ENCODE measurements around the gene SELENOK. TPM values are rescaled to one million over a fixed set of nuclear protein-coding genes. Genes with fewer than 3 reads are reported as not detected.
A peak's percentile ranks its signal among the peaks of the same experiment; 100 is the strongest.

The SELENOK gene
- total RNA-seq, 2 experiments from 2014 or later = 79.8 to 80.9 TPM

DNA sequence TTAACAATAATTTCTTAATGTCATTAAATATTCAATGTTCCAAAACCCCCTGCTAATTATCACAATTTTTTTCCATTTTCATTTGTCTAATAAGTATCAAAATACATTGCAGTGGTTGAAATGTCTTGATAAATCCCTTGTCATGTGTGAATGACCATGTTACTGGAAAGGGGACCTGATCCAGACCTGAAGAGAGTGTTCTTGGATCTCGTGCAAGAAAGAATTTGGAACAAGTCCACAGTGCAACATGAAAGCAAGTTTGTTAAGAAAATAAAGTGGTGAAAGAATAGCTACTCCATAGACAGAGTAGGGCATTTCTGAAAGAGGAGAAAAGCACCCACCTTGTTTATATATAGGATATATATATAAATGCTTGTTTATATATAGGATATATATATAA is 10.4 kb upstream of the SELENOK start:
- Mint-ChIP-seq H3K27me3 (peaks cover 43% of the 10 kb centered on the region), H3K36me3 (ENCODE audit: low read depth) (no peaks in the 10 kb centered on the region), H3K4me1 (no peaks in the 10 kb centered on the region), H3K4me3 (no peak overlapping the region), H3K27ac (no peak overlapping the region), H3K9me3 (no peaks in the 10 kb centered on the region)
- ChIA-PET CTCF (no interaction called here), POLR2A (no interaction called here)
- no peak for DNase-seq

GRCh38 chr3:53900666-53901331 is 9.1 kb upstream of the SELENOK start:
- CTCF ChIA-PET = interaction anchor here (1.0 kb wide), 1 partner anchor 38 kb away, joined by 3 read pairs; no protein-coding TSS in a partner anchor

DNA sequence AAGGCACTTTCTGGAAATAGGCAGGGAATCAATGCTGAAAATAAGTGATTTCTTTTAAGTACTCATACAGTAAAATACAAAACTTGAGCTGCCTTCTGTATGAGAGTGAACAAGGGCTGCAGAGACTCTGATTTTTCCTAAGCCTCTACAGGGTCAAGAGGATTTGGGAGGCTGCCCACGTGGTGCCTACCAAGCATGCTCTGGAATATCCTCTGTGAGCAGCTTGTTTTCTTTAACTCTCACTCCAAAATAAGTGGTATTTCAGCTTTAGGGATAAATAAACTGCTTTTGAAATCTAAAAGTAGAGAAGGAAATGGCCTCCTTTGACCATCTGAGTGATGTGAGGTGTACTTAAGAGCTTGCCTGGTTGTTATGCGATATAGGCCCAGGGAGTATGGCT is 8.1 kb upstream of the SELENOK start:
- CTCF ChIA-PET = interaction anchor here (1.0 kb wide), 1 partner anchor 39 kb away, joined by 3 read pairs; no protein-coding TSS in a partner anchor
- POLR2A ChIA-PET = interaction anchor here (0.7 to 1.4 kb wide), 2 partner anchors 8 to 18 kb away, joined by 4 to 9 read pairs; partner anchors contain the start of genes ACTR8 and SELENOK
- H3K4me1 Mint-ChIP-seq = no peaks in the 10 kb centered on the region
- H3K27me3 Mint-ChIP-seq = peaks cover 35% of the 10 kb centered on the region
- no peaks in the 10 kb centered on the region for H3K36me3 Mint-ChIP-seq (ENCODE audit: low read depth)
- H3K9me3 Mint-ChIP-seq = no peaks in the 10 kb centered on the region
- no peak overlapping the region for H3K4me3 Mint-ChIP-seq
- no peak for DNase-seq
- no peak overlapping the region for H3K27ac Mint-ChIP-seq

More at GRCh38 chr3:53900666-53901331, 9.1 kb upstream of the SELENOK start:
- no peaks in the 10 kb centered on the region for H3K4me1 Mint-ChIP-seq
- DNase-seq = no peak
- H3K4me3 Mint-ChIP-seq = no peak overlapping the region
- POLR2A ChIA-PET = interaction anchor here (1.4 kb wide), 1 partner anchor 9 kb away, joined by 9 read pairs; the partner anchor contains the start of gene SELENOK
- H3K27me3 Mint-ChIP-seq = peaks cover 35% of the 10 kb centered on the region
- no peaks in the 10 kb centered on the region for H3K9me3 Mint-ChIP-seq
- no peak overlapping the region for H3K27ac Mint-ChIP-seq
- no peaks in the 10 kb centered on the region for H3K36me3 Mint-ChIP-seq (ENCODE audit: low read depth)

DNA sequence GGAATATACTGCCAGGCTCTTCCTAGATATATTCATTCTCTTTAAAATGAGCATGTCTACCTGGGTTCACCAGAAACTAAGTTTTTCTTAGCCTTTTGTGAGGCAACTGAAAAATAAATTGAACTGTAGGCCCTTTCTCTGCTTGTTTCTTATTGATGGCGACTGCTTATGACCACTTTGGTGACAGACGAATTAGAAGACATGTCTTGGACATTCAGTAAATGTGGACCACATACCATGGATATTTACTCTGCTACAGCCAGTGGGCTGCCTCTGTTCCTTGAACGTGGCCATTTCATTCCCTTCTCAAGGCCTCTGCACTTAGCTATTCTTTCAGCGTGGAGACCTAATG is 603 bp upstream of the SELENOK start:
- Mint-ChIP-seq H3K27me3 (peaks cover 13% of the 10 kb centered on the region), H3K4me3 (peak overlapping the region; percentile 90), H3K4me1 (peaks cover 48% of the 10 kb centered on the region), H3K36me3 (ENCODE audit: low read depth) (peaks cover 20% of the 10 kb centered on the region), H3K9me3 (no peaks in the 10 kb centered on the region), H3K27ac (peak overlapping the region; percentile 95)
- no peak for DNase-seq
- ChIA-PET POLR2A (interaction anchor here (0.6 to 4.7 kb wide), 14 partner anchors 8 to 847 kb away, joined by 3 to 70 read pairs (median 8); partner anchors contain the start of genes ACTR8, CHDH, DCP1A and IL17RB), CTCF (interaction anchor here (0.6 to 2.2 kb wide), 5 partner anchors 11 to 63 kb away, joined by 3 to 15 read pairs (median 3); partner anchors contain the start of gene ACTR8)

- Mint-ChIP-seq H3K27ac (peak overlapping the region; percentile 95), H3K27me3 (peaks cover 7% of the 10 kb centered on the region)
- POLR2A ChIA-PET = interaction anchor here (0.7 to 4.7 kb wide), 20 partner anchors 9 to 599 kb away, joined by 3 to 70 read pairs (median 6); partner anchors contain the start of genes ACTR8, CHDH, DCP1A and IL17RB
These were observed 758 bp downstream of the SELENOK start for GRCh38 chr3:53890726-53891475.

DNA sequence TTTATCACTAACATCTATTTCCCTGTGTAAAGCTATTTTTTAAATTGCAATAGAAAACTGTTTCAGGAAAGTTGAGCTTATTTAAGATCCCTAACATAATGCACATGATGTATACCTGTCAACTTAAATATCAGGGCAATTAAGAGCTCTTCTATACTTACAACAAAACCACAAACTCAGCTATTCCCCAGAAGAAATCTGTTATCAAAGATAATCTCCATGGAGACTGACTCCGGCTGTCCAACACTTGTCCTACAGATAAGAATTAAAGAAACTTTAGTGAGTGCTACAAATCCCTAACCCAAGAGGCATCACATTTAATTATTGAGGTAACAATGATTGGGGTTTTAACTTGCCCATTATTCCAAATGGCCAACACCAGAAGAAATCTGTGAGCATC is 3.4 kb downstream of the SELENOK start:
- Mint-ChIP-seq H3K4me3 (no peak overlapping the region), H3K4me1 (peaks cover 54% of the 10 kb centered on the region), H3K36me3 (ENCODE audit: low read depth) (peaks cover 44% of the 10 kb centered on the region), H3K9me3 (no peaks in the 10 kb centered on the region), H3K27ac (no peak overlapping the region), H3K27me3 (no peaks in the 10 kb centered on the region)
- CTCF ChIA-PET = interaction anchor here (1.2 kb wide), 1 partner anchor 43 kb away, joined by 3 read pairs; no protein-coding TSS in a partner anchor
- POLR2A ChIA-PET = no interaction called here
- no peak for DNase-seq

More at GRCh38 chr3:53890726-53891475, 758 bp downstream of the SELENOK start:
- Mint-ChIP-seq H3K36me3 (ENCODE audit: low read depth) (peaks cover 30% of the 10 kb centered on the region), H3K4me3 (peak overlapping the region; percentile 90), H3K4me1 (peaks cover 54% of the 10 kb centered on the region), H3K9me3 (no peaks in the 10 kb centered on the region)
- peak; percentile 66 for DNase-seq
- CTCF ChIA-PET = interaction anchor here (1.2 to 2.2 kb wide), 4 partner anchors 8 to 48 kb away, joined by 3 to 15 read pairs (median 4); partner anchors contain the start of gene ACTR8

GRCh38 chr3:53887446-53887845 is 4.2 kb downstream of the SELENOK start:
- Mint-ChIP-seq H3K27ac (no peak overlapping the region), H3K27me3 (no peaks in the 10 kb centered on the region), H3K4me1 (peaks cover 53% of the 10 kb centered on the region), H3K4me3 (no peak overlapping the region), H3K9me3 (no peaks in the 10 kb centered on the region), H3K36me3 (ENCODE audit: low read depth) (peaks cover 49% of the 10 kb centered on the region)
- no peak for DNase-seq
- CTCF ChIA-PET = no interaction called here
- POLR2A ChIA-PET = no interaction called here

DNA sequence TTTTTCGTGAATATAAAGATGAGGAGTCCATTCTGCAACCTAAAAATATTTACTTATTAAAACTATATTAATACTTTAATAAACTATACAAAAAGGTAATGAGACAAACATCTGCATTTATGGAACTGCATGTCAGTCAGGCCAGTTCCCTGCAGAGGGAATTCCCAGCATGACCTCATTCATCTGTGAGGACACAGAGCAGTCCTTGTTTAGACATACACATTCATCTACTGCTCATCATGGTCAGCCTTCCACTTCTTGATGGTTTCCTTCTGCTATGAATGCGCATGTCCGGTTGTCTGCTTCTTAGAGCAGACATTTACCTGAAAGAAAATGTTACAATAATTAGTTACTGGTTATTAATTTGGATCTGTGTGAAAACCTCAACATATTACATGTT is 6.4 kb downstream of the SELENOK start:
- no peaks in the 10 kb centered on the region for H3K9me3 Mint-ChIP-seq
- no peak overlapping the region for H3K27ac Mint-ChIP-seq
- no peak overlapping the region for H3K4me3 Mint-ChIP-seq
- no peak for DNase-seq
- ChIA-PET CTCF (no interaction called here), POLR2A (no interaction called here)
- H3K36me3 Mint-ChIP-seq (ENCODE audit: low read depth) = peaks cover 53% of the 10 kb centered on the region
- peaks cover 51% of the 10 kb centered on the region for H3K4me1 Mint-ChIP-seq
- H3K27me3 Mint-ChIP-seq = no peaks in the 10 kb centered on the region

DNA sequence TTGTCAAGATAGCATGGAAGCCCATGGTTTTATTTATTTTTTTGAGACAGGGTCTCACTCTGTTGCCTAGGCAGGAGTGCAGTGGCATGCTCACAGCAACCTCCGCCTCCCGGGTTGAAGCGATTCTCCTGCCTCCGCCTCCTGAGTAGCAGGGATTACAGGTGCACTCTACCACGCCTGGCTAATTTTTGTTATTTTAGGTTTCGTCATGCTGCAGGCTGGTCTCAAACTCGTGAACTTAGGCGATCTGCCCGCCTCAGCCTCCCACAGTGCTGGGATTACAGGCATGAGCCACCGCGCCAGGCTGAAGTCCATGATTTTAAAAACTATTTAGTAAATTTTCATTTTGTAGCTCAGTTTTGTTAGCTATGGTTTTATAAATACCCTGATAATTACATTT is 7.0 kb downstream of the SELENOK start:
- peaks cover 51% of the 10 kb centered on the region for H3K4me1 Mint-ChIP-seq
- POLR2A ChIA-PET = no interaction called here
- H3K4me3 Mint-ChIP-seq = no peak overlapping the region
- DNase-seq = no peak
- CTCF ChIA-PET = no interaction called here
- no peaks in the 10 kb centered on the region for H3K9me3 Mint-ChIP-seq
- H3K27ac Mint-ChIP-seq = no peak overlapping the region
- H3K27me3 Mint-ChIP-seq = no peaks in the 10 kb centered on the region
- H3K36me3 Mint-ChIP-seq (ENCODE audit: low read depth) = peaks cover 59% of the 10 kb centered on the region

DNA sequence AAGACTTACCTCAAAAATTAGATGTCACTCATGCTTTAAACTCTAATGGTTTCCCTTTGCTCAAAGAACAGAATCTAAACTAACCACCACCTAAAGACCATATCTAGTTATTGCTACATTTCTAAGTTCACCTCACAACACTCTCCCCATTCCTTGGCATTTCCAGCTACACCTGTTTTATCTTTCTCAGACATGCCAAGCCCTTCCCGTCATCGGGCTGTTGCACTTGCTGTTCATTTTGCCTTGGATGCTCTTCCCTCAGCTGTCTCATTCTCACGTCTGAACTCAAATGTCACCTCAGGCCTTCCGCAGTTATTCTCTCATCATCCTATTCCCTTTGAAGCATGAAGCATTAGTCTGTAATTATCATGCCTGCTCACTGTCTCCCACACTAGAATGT is 8.7 kb downstream of the SELENOK start:
- CTCF ChIA-PET = interaction anchor here (0.5 to 0.9 kb wide), 2 partner anchors 8 to 45 kb away, joined by 3 to 5 read pairs; partner anchors contain the start of gene SELENOK

GRCh38 chr3:53881691-53882593 is 9.7 kb downstream of the SELENOK start, which contains the start of gene ACTR8:
Gene ACTR8, minus strand, starts transcription at chr3:53882152. Its CDS starts 51 bp downstream, at chr3:53882101.
- no peaks in the 10 kb centered on the region for H3K27me3 Mint-ChIP-seq
- peak within 1 kb of the TSS; percentile 96 for H3K27ac Mint-ChIP-seq
- no peaks in the 10 kb centered on the region for H3K9me3 Mint-ChIP-seq
- peak within 1 kb of the TSS; percentile 94 for H3K4me3 Mint-ChIP-seq
- CTCF ChIA-PET = interaction anchor here (1.6 to 2.3 kb wide), 2 partner anchors 8 to 10 kb away, joined by 5 to 15 read pairs; partner anchors contain the start of gene SELENOK
- peaks cover 31% of the 10 kb centered on the region for H3K4me1 Mint-ChIP-seq
- POLR2A ChIA-PET = interaction anchor here (0.9 to 5.1 kb wide), 6 partner anchors 9 to 534 kb away, joined by 3 to 70 read pairs (median 4); partner anchors contain the start of genes DCP1A and SELENOK
- H3K36me3 Mint-ChIP-seq (ENCODE audit: low read depth) = peaks cover 58% of the 10 kb centered on the region
- peak; percentile 85 for DNase-seq

More for the DNA sequence above, 8.7 kb downstream of the SELENOK start:
- peaks cover 41% of the 10 kb centered on the region for H3K4me1 Mint-ChIP-seq
- H3K27ac Mint-ChIP-seq = peak overlapping the region; percentile 96
- H3K27me3 Mint-ChIP-seq = no peaks in the 10 kb centered on the region
- peak overlapping the region; percentile 94 for H3K4me3 Mint-ChIP-seq
- DNase-seq = no peak
- POLR2A ChIA-PET = interaction anchor here (1.3 to 5.1 kb wide), 2 partner anchors 8 to 22 kb away, joined by 3 to 70 read pairs; partner anchors contain the start of gene SELENOK
- H3K36me3 Mint-ChIP-seq (ENCODE audit: low read depth) = peaks cover 57% of the 10 kb centered on the region
- no peaks in the 10 kb centered on the region for H3K9me3 Mint-ChIP-seq
